T-helper 9 cell (primary cell): ENCODE data around the gene DISP3.

Experiments used
- DNase-seq: peaks from one replicate; pipeline ENCODE4 v3.0.0-alpha.2; 2020

DISP3 gene

DNA sequence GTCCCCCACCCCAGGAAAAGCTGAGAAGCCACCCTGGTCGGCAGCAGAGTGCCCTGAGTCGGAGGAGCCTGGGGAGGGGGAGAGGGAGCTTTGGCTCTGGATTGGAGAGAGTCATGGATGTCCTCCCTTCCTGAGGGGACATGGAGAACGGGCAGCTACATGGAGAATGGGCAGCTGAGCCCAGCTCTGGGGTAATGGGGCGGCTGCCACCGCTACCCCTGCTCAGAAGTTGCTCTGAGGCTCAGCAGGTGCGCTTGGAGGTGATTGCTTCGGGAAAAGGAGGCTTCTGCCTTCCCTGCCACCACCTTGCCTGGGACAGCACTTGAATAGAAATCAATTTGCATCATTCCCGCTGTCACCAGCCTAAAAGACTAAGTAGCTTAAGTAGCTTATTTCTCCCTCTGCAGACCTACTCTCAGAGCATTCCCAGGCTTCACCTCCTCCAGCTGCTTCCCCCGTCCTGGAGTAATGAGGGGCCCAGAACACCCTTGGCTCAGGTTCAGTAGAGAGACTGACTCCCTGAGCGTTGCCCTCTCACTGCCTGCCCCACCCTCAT lies 8.3 kb downstream of the DISP3 start:
- no peak for DNase-seq

DNA sequence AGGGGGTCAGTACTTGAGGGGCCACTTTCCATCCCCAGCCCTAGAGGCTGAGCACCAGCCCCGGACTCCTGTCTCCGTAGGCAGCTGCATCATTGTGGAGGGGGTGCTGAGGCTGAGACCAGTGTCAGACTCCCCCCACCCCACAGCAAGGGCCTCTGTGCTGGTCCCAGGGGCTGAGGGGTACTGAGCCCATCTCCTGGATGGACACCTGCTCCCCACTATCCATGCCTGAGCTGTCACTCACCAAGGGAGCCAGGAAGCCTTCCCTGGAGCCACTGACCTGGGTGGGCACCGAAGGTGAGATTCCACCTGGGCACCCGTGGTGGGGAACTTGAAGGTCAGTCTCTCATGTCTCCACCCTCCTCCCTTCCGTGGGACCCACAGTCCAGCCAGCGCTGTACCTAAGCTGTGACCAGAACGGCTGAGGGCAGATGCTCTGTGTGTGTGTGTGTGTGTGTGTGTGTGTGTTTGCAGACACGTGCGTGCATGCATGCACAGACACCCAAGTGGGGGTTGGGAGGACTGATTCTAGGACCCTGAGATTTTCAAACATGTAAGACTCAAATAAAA lies 9.3 kb downstream of the DISP3 start:
- DNase-seq, result no peak

DNA sequence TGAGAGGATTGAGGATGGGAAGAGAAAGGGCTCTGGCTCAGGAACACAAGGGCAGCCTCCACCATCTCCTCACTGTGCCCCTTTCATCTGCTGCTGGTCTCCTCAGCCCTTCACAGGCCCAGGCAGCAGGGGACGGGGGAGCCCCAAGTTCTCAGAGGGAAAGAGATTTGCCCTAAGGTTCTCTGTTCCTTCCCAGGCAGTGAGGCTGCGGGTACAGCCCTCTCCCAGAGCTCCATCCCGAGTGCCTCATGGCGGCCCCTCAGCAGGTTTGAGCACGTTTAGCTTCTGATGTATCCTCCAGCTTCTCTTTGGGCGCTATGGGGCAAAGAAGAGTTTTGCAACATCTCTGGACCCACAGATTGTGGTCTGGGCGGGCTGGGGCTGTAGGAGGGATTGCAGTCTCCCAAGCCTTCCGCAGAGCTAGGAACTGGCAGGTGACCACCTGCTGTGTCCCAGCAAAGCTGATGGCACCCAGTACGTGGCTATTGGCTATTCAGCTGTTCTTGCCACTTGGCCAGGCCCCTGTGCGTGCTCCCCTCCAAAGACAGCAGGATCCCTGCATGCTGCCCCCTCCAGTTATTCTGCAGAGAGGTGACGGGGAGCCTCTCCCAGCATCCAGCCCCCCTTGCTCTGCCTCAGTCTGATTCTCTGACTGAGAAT lies 10.1 kb downstream of the DISP3 start:
- no peak for DNase-seq

- DNase-seq, result no peak
These were observed 13.3 kb downstream of the DISP3 start for GRCh38 chr1:11492235-11492634.

DNA sequence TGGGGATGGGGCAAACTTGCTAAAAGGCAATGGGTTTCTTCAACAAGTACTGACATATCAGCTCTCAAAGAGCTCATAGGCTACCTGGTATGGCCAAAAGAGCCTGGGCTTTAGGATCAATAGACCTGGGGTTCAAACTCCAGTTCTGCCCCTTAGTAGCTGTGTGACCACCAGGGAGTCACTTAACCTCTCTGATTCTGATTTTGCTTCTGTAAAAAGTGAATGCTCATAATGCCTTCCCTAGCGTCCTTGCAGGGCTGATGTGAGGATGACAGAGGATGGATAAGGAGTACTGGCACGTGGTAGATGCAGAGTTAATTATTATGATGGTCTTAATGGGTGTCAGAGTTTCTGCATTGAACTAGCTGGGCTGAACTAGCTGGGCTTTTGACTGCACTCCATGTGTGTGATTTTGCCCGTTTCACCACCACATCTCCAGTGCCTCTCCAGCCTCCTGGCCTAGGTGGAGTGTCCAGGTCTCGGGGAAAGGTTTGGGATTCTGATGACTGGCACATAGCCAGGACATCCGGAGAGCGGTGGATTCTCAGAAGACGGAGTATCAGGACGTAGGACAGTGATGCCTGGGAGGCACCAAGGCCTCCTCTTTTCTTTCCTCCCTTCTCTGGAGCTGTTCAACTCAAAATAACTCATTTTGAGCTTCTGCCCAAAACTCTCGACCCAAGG lies 15.2 kb downstream of the DISP3 start:
- DNase-seq, result no peak

GRCh38 chr1:11494771-11495170 lies 15.8 kb downstream of the DISP3 start:
- DNase-seq, result no peak

- DNase-seq, result no peak
These were observed 16.6 kb downstream of the DISP3 start for GRCh38 chr1:11495579-11495978.

DNA sequence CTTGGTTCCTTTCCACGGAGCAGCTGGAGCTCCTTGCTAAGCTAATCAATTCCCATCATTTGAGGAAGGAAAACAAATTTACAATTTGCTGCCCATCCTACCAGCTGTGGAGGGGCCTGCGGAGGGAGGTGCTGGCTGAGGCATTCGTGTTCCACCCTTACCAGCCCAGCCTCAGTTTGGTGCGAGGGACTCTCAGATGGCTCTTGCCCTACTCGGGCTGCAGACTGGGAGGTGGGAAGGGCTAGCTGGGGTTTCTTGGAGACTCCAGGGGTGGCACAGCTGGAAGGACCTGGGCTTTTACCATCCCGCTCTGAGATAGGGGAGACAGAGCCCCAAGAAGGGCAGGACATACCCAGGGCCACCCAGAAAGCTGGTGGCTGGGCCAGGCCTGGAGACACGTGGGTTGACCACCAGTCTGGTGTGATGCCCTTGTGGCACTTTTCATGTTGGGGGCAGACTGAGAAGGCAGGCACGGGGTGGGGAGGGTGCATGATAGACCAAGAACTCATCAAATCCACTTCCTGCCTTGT lies 17.7 kb downstream of the DISP3 start:
- no peak for DNase-seq

- DNase-seq, result no peak
These were observed 20.1 kb downstream of the DISP3 start for GRCh38 chr1:11498956-11499594.

DNA sequence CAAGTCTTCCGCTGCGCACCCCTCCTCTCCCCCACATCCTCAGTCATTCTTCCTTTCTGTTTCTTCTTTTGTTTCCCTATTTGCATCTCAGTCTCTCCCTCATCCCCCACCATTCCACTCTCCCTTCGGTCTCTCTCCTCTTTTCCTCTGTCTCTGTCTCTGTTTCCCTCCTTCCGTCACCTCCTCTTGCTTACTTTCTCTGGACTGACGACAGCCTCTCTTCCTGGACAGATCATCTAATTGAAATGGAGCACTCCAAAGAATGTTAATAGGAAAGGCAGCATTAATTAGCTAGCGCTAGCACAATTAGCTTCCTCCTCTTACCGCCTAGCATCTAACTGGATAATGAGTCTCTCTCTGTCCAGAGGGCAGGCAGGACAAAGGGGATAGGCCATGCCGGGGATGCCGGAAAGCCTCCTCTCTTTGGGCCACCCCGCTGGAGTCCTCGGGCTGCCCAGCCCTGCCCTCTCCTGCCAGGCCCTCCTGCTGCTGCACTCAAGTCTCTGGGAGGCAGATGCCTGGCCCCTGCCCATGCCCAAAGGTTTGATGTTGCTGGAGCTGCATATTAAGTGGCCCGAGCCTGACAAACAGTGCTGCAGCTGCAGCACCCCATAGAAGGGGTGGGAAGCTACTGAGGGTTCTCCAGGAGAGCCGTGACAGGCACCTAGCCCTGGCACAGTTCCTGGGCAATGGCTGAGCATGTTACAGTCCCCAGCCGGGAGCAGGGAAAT lies 20.8 kb downstream of the DISP3 start:
- DNase-seq, result no peak

- no peak for DNase-seq
These were observed 21.9 kb downstream of the DISP3 start for GRCh38 chr1:11500881-11501280.

DNA sequence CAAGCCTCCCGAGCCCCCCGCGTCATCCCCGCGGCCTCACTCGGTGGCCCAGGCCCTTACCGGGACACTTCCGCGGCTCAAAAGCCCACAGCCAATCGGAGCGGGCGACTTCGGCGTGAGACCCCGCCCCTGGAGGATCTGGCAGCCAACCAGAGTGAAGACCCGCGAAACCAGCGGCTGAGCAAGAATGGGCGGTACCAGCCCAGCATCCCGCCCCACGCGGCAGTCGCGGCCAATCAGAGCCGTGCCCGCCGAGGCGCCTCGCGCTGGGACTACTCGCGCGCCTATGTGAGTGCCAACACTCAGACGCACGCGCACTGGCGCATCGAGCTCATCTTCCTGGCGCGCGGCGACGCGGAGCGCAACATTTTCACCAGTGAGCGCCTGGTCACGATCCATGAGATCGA lies 22.5 kb downstream of the DISP3 start:
- no peak for DNase-seq

DNA sequence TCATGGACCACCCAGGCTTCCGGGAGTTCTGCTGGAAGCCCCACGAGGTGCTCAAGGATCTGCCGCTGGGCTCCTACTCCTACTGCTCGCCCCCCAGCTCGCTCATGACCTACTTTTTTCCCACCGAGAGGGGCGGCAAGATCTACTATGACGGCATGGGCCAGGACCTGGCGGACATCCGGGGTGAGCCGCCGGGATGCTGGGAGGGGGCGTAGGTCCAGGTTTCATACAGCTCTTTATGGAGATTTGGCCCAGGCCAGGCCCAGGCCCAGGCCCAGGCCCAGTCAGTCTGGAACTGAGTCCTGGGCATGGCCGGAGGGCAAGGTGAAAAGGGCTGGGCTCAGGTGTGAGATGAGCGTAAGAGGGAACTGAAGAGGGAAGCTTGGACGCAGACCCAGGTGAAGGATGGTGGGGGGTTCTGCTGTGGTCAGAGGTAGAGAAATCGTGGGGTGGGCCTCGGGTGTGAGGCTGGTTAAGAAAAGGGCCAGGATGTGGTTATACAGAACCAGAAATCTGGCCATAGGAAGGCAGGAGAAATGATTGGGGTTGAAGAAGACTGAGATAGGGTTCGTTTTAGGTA lies 23.0 kb downstream of the DISP3 start:
- DNase-seq, result no peak

GRCh38 chr1:11502516-11502915 lies 23.6 kb downstream of the DISP3 start:
- no peak for DNase-seq

DNA sequence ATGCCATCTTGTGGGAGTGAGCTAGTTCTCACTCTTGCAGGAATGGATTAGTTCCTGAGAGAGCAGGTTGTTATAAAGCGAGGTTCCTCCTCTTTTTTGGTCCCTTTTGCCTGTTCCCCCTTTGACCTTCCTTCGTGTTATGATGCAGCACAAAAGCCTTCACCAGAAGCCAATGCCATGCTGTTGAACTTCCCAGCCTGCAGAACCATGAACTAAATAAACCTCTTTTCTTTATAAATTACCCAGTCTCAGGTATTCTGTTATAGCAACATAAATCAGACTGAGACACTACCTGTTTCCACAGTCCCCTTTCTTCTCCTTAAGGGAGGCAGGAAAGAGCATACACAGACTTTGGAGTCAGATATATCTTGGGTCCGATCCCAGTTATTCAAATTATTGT lies 25.6 kb downstream of the DISP3 start:
- no peak for DNase-seq

DNA sequence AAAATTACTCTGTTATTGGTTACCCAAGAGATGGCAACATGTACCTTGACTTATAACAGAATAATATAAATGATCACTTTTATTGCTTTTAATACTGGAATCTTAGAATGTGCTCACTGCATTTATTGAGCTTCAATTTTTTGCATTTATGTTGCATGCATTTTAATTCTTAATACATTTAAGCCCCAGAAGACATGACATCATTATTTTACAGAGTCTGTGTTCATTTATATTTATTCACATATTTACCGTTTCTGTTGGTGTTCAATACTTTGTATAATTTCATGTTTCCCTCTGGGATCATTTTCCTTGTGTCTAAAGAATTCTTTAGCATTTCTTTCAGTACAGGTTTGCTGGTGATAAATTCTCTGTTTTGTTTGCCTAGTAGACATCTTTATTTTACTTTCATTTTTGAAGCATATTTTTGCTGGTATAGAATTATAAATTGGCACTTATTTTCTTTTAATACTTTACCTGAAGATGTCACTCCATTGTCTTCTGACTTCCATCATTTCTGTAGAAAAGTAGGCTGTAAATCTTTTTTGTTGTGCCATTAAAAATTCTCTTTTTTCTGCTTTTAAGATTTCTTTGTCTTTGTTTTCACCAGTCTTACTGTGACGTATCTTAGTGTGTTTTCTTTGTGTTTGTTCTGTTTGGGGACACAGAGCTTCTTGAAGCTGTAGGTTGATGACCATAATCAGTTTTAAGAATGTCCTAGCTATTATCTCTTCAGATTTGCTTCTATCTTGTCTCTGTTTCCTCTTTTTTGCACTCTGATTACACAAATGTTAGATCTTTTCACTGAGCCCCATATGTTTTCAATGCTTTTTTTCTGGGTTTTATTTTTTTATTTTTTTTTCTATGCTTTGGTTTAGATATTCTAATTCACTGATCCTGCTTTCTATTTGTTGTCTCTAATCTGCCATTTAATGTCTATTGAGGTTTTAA lies 26.9 kb downstream of the DISP3 start:
- DNase-seq, result no peak

GRCh38 chr1:11507309-11507708 lies 28.4 kb downstream of the DISP3 start:
- DNase-seq, result no peak

DNA sequence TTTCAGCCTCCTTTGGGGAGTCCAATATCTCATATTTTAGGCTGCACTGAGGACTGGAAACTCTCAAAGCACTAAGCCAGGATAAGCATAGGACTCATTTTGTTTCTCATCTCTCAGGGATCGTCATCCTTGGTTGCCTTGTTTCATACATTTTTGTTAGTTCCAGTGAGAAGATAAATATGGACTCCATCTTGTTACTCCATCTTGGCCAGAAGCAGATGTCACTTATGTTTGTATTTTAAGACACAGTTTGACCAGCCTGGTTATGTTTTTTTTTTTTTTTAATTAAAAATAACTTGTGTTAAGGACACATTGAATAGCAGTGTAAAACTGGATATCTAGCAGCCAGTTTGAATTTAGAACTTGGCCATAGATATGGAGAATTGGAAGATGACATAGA lies 34.7 kb downstream of the DISP3 start:
- DNase-seq, result no peak

DNA sequence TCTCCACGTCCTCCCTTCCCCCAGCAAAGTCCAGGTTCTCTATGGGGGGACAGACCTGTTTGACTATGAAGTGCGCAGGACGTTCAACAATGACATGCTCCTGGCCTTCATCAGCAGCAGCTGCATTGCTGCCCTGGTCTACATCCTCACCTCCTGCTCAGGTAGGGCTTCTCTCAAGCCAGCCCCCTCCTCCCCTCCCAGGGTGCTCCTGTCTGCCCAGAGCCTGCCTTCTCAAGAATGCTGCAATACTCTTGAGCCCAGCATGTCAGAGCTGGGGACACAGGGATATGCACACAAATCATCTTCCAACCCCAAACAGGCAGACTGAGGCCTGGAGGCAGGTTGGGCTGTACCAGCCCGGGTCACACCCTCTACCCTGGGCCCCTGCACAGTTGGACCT lies 35.4 kb downstream of the DISP3 start:
- no peak for DNase-seq

DNA sequence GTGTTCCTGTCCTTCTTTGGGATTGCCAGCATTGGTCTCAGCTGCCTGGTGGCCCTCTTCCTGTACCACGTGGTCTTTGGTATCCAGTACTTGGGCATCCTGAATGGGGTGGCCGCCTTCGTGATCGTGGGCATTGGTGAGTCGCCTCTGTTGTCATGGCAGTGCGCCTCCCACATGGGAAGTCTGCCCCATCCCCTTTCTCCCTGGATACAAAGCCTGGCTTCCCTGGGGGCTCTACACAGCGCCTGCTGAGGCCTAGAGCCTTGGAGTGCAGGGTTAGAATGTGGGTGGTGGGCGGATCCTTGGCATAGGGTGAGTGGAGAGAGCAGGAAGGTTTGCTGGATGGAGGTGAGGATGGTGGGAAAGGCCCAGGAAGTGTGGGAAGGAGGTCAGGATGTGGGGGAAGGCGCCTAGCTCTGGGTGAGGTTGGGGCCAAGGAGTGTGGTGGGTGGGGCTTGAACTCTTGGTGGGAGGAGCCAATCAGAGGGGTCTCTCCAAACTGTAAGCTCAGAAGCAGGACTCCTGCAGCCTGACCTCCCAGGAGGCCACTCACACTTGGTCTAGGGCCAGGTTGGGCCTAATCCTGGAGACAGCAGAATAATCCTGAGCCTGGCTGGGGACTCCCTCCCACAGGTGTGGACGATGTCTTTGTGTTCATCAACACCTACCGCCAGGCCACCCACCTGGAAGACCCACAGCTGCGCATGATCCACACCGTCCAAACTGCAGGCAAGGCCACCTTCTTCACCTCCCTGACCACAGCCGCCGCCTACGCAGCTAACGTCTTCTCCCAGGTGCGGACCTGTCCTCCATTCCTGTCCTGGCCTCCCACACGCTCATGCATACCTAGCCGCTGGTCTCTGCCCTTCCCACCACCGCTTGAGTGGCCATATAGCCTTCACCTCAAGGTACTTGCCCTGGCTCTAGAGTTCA lies 36.7 kb downstream of the DISP3 start:
- DNase-seq, result no peak
